ENCODE data around the gene COLEC11.

- TF ChIP-seq, protein P1, sequence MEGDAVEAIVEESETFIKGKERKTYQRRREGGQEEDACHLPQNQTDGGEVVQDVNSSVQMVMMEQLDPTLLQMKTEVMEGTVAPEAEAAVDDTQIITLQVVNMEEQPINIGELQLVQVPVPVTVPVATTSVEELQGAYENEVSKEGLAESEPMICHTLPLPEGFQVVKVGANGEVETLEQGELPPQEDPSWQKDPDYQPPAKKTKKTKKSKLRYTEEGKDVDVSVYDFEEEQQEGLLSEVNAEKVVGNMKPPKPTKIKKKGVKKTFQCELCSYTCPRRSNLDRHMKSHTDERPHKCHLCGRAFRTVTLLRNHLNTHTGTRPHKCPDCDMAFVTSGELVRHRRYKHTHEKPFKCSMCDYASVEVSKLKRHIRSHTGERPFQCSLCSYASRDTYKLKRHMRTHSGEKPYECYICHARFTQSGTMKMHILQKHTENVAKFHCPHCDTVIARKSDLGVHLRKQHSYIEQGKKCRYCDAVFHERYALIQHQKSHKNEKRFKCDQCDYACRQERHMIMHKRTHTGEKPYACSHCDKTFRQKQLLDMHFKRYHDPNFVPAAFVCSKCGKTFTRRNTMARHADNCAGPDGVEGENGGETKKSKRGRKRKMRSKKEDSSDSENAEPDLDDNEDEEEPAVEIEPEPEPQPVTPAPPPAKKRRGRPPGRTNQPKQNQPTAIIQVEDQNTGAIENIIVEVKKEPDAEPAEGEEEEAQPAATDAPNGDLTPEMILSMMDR (IDR thresholded peaks at IDR 0.05) = no peak
- TF ChIP-seq EP300 (IDR thresholded peaks at IDR 0.05) (no peak), POLR2A (IDR thresholded peaks at IDR 0.05; ENCODE audit: low read depth) (no peak), POLR2AphosphoS5 (IDR thresholded peaks at IDR 0.05) (no peak)
Measured at GRCh38 chr2:3675687-3676086, 80.8 kb downstream of the COLEC11 start.

Measured in esophagus muscularis mucosa (tissue), 4 donors.